HL-60/S4 treated with phorbol 12-myristate 13-acetate at 8.2 ng/mL for 4 days and 3 days (cell line): ENCODE measurements around the gene RGS2.

Experiments
- in situ Hi-C: fragments of 300-500 bp; cut with MboI; formaldehyde crosslinking; loops from 2 replicates; pipeline ENCODE4 v1.15.0; 2022; ENCODE audit warnings: low sequenced_read_pairs

The RGS2 gene

GRCh38 chr1:192808518-192809306, at the start of gene RGS2:
Gene RGS2 (plus strand): TSS chr1:192809039. CDS start chr1:192809072, 33 bp downstream.
- in situ Hi-C loops, result loop anchor here (25.0 kb wide), 1 partner anchor 196 kb away; no protein-coding TSS in a partner anchor

- in situ Hi-C loops, result no loop called here
Observed at GRCh38 chr1:192759104-192759503, 49.7 kb upstream of the RGS2 start.

GRCh38 chr1:192762265-192762664, 46.6 kb upstream of the RGS2 start:
- in situ Hi-C loops, result no loop called here

GRCh38 chr1:192763243-192763642, 45.6 kb upstream of the RGS2 start:
- in situ Hi-C loops, result no loop called here

- in situ Hi-C loops, result no loop called here
Observed at GRCh38 chr1:192763756-192764155, 45.1 kb upstream of the RGS2 start.

GRCh38 chr1:192764675-192765074, 44.2 kb upstream of the RGS2 start:
- in situ Hi-C loops, result no loop called here

GRCh38 chr1:192766009-192766625, 42.7 kb upstream of the RGS2 start:
- in situ Hi-C loops, result no loop called here

- in situ Hi-C loops, result no loop called here
Observed at GRCh38 chr1:192766876-192767275, 42.0 kb upstream of the RGS2 start.

- in situ Hi-C loops, result no loop called here
Observed at GRCh38 chr1:192767798-192768197, 41.0 kb upstream of the RGS2 start.

GRCh38 chr1:192768463-192768862, 40.4 kb upstream of the RGS2 start:
- in situ Hi-C loops, result no loop called here

GRCh38 chr1:192771341-192771740, 37.5 kb upstream of the RGS2 start:
- in situ Hi-C loops, result no loop called here

- in situ Hi-C loops, result no loop called here
Observed at GRCh38 chr1:192775631-192776030, 33.2 kb upstream of the RGS2 start.

- in situ Hi-C loops, result no loop called here
Observed at GRCh38 chr1:192776206-192776605, 32.6 kb upstream of the RGS2 start.

- in situ Hi-C loops, result no loop called here
Observed at GRCh38 chr1:192776998-192777397, 31.8 kb upstream of the RGS2 start.

- in situ Hi-C loops, result no loop called here
Observed at GRCh38 chr1:192783791-192784190, 25.0 kb upstream of the RGS2 start.

- in situ Hi-C loops, result no loop called here
Observed at GRCh38 chr1:192784397-192784796, 24.4 kb upstream of the RGS2 start.

- in situ Hi-C loops, result no loop called here
Observed at GRCh38 chr1:192786576-192786975, 22.3 kb upstream of the RGS2 start.

GRCh38 chr1:192787914-192788585, 20.8 kb upstream of the RGS2 start:
- in situ Hi-C loops, result no loop called here

- in situ Hi-C loops, result no loop called here
Observed at GRCh38 chr1:192789871-192790270, 19.0 kb upstream of the RGS2 start.

- in situ Hi-C loops, result no loop called here
Observed at GRCh38 chr1:192792628-192793027, 16.2 kb upstream of the RGS2 start.

GRCh38 chr1:192793983-192794767, 14.7 kb upstream of the RGS2 start:
- in situ Hi-C loops, result no loop called here
